Muscle layer of colon (tissue), 2 donors: ENCODE measurements around the gene UFC1.

Experiments used
- H3K27ac ChIP-seq: one replicate; pipeline ENCODE4 v1.7.0; 2013; ENCODE audit warnings: low read depth, mild to moderate bottlenecking, low read length, moderate library complexity
- H3K27me3 ChIP-seq, 2 donors: one replicate each; pipeline ENCODE4 v1.7.0; 2013; ENCODE audit warnings: low read length in 2 of 2, mild to moderate bottlenecking in 2 of 2; ENCODE audit not compliant: insufficient read depth in 2 of 2, control insufficient read depth in 1 of 2
- H3K36me3 ChIP-seq: one replicate; pipeline ENCODE4 v1.7.0; 2013; ENCODE audit warnings: mild to moderate bottlenecking, low read length; ENCODE audit not compliant: insufficient read depth
- H3K4me1 ChIP-seq: one replicate; pipeline ENCODE4 v1.7.0; 2013; ENCODE audit warnings: mild to moderate bottlenecking, low read length; ENCODE audit not compliant: insufficient read depth
- H3K4me3 ChIP-seq, 2 donors: one replicate each; pipeline ENCODE4 v1.7.0; 2013; ENCODE audit warnings: low read length in 2 of 2, low read depth in 1 of 2, mild to moderate bottlenecking in 1 of 2, moderate library complexity in 1 of 2
- H3K9ac ChIP-seq: one replicate; pipeline ENCODE4 v1.7.0; 2013; ENCODE audit warnings: low read length
- H3K9me3 ChIP-seq: one replicate; pipeline ENCODE4 v1.7.0; 2013; ENCODE audit warnings: mild to moderate bottlenecking, low read length
- donor health status: abdominal sarcoma.
- donor health status: Adenocarcinoma of cecum.

UFC1 gene

GRCh38 chr1:161162052-161162451 is 8.3 kb downstream of the UFC1 start:
- no peak overlapping the region for H3K27ac ChIP-seq
- H3K27me3 ChIP-seq: no peaks in the 10 kb centered on the region
- H3K4me1 ChIP-seq: peaks cover 34% of the 10 kb centered on the region
- H3K36me3 ChIP-seq: peaks cover 52% of the 10 kb centered on the region
- H3K4me3 ChIP-seq: no peak overlapping the region
- no peak overlapping the region for H3K9ac ChIP-seq
- no peaks in the 10 kb centered on the region for H3K9me3 ChIP-seq

- H3K4me1 ChIP-seq: peaks cover 42% of the 10 kb centered on the region
- H3K27ac ChIP-seq: no peak overlapping the region
- no peaks in the 10 kb centered on the region for H3K27me3 ChIP-seq
- no peaks in the 10 kb centered on the region for H3K9me3 ChIP-seq
- peaks cover 47% of the 10 kb centered on the region for H3K36me3 ChIP-seq
- H3K9ac ChIP-seq: no peak overlapping the region
- no peak overlapping the region for H3K4me3 ChIP-seq
Measured at GRCh38 chr1:161162806-161163205, 9.0 kb downstream of the UFC1 start.

GRCh38 chr1:161163793-161164192 is 10.0 kb downstream of the UFC1 start:
- H3K36me3 ChIP-seq: peaks cover 40% of the 10 kb centered on the region
- no peaks in the 10 kb centered on the region for H3K9me3 ChIP-seq
- no peak overlapping the region for H3K27ac ChIP-seq
- H3K4me1 ChIP-seq: peaks cover 39% of the 10 kb centered on the region
- no peaks in the 10 kb centered on the region for H3K27me3 ChIP-seq
- no peak overlapping the region for H3K4me3 ChIP-seq
- H3K9ac ChIP-seq: no peak overlapping the region

GRCh38 chr1:161164901-161165610 is 11.3 kb downstream of the UFC1 start:
- no peaks in the 10 kb centered on the region for H3K27me3 ChIP-seq
- H3K4me1 ChIP-seq: peaks cover 35% of the 10 kb centered on the region
- H3K27ac ChIP-seq: peak overlapping the region; percentile 95
- peaks cover 52% of the 10 kb centered on the region for H3K36me3 ChIP-seq
- H3K9ac ChIP-seq: no peak overlapping the region
- peak overlapping the region in 1 of 2 donors; percentile 93 for H3K4me3 ChIP-seq
- H3K9me3 ChIP-seq: no peaks in the 10 kb centered on the region

GRCh38 chr1:161165742-161166668 is 12.2 kb downstream of the UFC1 start, which contains the start of gene PPOX:
TSS of gene PPOX (plus strand) at chr1:161166426. CDS start at chr1:161166848, 422 bp downstream.
- Histone ChIP-seq H3K36me3 (peaks cover 57% of the 10 kb centered on the region), H3K9me3 (no peaks in the 10 kb centered on the region), H3K27me3 (no peaks in the 10 kb centered on the region), H3K27ac (peak within 1 kb of the TSS; percentile 95), H3K4me1 (peaks cover 25% of the 10 kb centered on the region), H3K9ac (peak within 1 kb of the TSS; percentile 94), H3K4me3 (peak within 1 kb of the TSS; percentile 73 to 93)

GRCh38 chr1:161166669-161167548 is 13.1 kb downstream of the UFC1 start:
- Histone ChIP-seq H3K27me3 (no peaks in the 10 kb centered on the region), H3K9ac (peak overlapping the region; percentile 94), H3K4me3 (peak overlapping the region; percentile 73 to 93), H3K4me1 (peaks cover 20% of the 10 kb centered on the region), H3K36me3 (peaks cover 61% of the 10 kb centered on the region), H3K9me3 (no peaks in the 10 kb centered on the region), H3K27ac (peak overlapping the region; percentile 95)

- Histone ChIP-seq H3K9ac (no peak overlapping the region), H3K4me1 (peaks cover 31% of the 10 kb centered on the region), H3K36me3 (peaks cover 58% of the 10 kb centered on the region), H3K4me3 (no peak overlapping the region), H3K9me3 (no peaks in the 10 kb centered on the region), H3K27me3 (no peaks in the 10 kb centered on the region), H3K27ac (no peak overlapping the region)
Measured at GRCh38 chr1:161168906-161169305, 15.1 kb downstream of the UFC1 start.

GRCh38 chr1:161171191-161171590 is 17.4 kb downstream of the UFC1 start:
- H3K27me3 ChIP-seq: no peaks in the 10 kb centered on the region
- H3K4me1 ChIP-seq: peaks cover 31% of the 10 kb centered on the region
- H3K36me3 ChIP-seq: peaks cover 62% of the 10 kb centered on the region
- H3K9ac ChIP-seq: no peak overlapping the region
- no peak overlapping the region for H3K4me3 ChIP-seq
- H3K9me3 ChIP-seq: no peaks in the 10 kb centered on the region
- no peak overlapping the region for H3K27ac ChIP-seq

- Histone ChIP-seq H3K27ac (no peak overlapping the region), H3K27me3 (no peaks in the 10 kb centered on the region), H3K4me3 (no peak overlapping the region), H3K9me3 (no peaks in the 10 kb centered on the region), H3K36me3 (peaks cover 62% of the 10 kb centered on the region), H3K4me1 (peaks cover 36% of the 10 kb centered on the region), H3K9ac (no peak overlapping the region)
Measured at GRCh38 chr1:161171696-161172095, 17.9 kb downstream of the UFC1 start.

GRCh38 chr1:161172349-161172748 is 18.6 kb downstream of the UFC1 start:
- no peak overlapping the region for H3K4me3 ChIP-seq
- H3K4me1 ChIP-seq: peaks cover 32% of the 10 kb centered on the region
- H3K9ac ChIP-seq: no peak overlapping the region
- H3K27me3 ChIP-seq: no peaks in the 10 kb centered on the region
- peaks cover 62% of the 10 kb centered on the region for H3K36me3 ChIP-seq
- H3K27ac ChIP-seq: no peak overlapping the region
- H3K9me3 ChIP-seq: no peaks in the 10 kb centered on the region
